GM19025 (cell line): Measurements from ENCODE around the gene RANGAP1.
"Not testable (repeated sequence)": the region's sequence is repeated elsewhere in the genome, so short reads cannot be mapped to it uniquely, and the experiment has no call there.

ENCODE experiments used
- ATAC-seq: cut with Tn5 transposase; IDR thresholded peaks from one replicate; pipeline ENCODE4 v1.9.1; 2021; ENCODE audit warnings: mild to moderate bottlenecking, low read depth, moderate library complexity; ENCODE audit not compliant: unreplicated experiment

Gene RANGAP1

DNA sequence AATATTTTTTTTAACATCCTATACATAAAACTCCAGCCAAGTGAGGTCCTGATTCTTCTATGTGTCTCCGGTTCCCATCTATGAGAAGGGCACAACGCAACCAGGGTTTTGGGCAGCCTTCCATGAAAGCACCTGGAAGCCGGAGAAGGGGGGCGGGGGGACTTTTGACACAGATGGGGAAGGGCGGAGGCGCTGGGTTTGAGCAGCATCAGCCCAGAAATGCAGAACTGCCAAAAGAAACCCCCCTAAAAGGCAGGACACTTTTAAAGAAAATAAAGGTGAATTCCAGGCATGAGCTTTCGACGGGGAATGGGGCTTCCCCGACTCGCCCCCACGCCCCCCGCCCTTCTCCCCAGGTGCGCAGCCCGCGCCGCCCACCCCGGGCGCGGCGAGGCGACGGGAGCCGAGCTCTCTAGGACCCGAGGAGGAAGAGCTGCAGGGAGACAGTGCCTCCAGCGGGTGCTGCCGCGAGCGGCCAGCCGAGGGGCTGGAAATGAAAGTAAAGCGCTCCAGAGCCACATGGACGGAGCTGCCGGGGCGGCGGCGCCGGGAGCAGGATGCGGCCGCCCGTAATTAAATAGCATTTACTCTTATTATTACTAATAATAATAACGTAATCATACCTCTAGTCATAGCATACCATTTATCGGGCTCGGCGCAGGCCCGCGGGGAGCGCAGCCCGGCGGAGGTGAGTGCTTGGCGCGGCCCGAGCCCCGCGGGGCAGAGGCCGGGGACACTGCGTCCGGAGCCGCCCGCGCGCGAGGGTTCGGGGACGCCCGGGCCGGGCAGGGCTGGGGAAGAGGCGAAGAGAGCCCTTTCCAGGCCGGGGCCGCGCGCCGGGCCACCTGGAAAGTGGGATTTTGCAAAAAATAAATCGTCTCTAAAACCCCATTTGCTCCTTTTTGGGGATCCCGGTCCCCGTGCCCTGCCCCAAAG, 15.4 kb upstream of the RANGAP1 start, which contains the start of gene ZC3H7B:
Gene ZC3H7B (plus strand): TSS at position 441 of the 936 bp plus-strand sequence. CDS start 19,136 bp downstream, outside the sequence.
- ATAC-seq = peak; percentile 91

DNA sequence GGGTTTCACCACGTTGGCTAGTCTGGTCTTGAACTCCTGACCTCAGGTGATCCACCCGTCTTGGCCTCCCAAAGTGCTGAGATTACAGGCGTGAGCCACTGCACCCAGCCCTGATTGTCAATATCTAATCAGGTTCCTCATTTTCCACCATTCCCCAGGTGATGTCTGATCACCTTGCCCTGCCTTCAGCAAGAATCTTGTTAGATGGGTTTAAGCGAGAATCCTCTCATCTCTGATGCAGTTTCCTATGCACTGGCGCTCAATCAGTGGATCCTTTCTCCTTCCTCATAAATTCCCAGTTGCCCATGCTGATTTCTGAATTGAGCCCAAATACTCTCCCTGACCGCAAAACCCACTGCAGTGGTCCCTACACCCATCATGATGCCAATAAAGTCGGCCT, 14.7 kb upstream of the RANGAP1 start:
- ATAC-seq = no peak

DNA sequence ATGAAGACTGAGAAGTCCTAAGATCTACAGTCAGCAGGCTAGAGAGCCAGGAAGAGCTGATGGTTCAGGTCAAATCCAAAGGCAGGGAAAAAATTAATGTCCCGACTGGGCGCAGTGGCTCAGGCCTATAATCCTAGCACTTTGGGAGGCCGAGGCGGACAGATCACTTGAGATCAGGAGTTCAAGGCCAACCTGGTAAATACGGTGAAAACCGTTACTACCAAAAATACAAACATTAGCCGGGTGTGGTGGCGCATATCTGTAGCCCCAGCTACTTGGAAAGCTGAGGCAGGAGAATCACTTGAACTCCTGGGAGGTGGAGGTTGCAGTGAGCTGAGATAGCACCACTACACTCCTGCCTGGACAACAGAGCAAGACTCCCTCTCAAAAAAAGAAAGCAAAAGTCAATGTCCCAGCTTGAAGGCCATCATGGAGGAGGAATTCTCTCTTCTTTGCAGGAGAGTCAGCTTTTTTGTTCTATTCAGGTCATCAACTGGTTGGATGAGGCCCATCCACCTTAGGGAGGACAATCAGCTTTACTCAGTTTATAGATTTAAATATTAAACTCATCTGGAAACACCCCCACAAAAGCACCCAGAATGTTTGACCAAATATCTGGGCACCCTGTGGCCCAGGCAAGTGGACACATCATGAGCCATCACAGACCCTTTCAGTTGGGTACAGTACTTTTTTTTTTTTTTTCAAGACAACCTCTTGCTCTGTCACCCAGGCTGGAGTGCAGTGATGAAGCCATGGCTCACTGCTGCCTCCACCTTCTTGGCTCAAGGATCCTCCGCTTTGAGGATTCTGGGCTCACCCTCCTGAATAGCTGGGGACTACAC, 11.1 kb upstream of the RANGAP1 start:
- no peak for ATAC-seq

DNA sequence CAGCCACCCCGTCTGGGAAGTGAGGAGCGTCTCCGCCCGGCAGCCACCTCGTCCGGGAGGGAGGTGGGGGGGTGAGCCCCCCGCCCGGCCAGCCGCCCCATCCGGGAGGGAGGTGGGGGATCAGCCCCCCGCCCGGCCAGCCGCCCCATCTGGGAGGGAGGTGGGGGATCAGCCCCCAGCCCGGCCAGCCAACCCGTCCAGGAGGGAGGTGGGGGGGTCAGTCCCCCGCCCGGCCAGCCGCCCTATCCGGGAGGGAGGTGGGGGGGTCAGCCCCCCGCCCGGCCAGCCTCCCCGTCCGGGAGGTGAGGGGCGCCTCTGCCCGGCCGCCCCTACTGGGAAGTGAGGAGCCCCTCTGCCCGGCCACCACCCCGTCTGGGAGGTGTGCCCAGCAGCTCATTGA, 8.8 kb upstream of the RANGAP1 start:
- ATAC-seq = not testable (repeated sequence)

DNA sequence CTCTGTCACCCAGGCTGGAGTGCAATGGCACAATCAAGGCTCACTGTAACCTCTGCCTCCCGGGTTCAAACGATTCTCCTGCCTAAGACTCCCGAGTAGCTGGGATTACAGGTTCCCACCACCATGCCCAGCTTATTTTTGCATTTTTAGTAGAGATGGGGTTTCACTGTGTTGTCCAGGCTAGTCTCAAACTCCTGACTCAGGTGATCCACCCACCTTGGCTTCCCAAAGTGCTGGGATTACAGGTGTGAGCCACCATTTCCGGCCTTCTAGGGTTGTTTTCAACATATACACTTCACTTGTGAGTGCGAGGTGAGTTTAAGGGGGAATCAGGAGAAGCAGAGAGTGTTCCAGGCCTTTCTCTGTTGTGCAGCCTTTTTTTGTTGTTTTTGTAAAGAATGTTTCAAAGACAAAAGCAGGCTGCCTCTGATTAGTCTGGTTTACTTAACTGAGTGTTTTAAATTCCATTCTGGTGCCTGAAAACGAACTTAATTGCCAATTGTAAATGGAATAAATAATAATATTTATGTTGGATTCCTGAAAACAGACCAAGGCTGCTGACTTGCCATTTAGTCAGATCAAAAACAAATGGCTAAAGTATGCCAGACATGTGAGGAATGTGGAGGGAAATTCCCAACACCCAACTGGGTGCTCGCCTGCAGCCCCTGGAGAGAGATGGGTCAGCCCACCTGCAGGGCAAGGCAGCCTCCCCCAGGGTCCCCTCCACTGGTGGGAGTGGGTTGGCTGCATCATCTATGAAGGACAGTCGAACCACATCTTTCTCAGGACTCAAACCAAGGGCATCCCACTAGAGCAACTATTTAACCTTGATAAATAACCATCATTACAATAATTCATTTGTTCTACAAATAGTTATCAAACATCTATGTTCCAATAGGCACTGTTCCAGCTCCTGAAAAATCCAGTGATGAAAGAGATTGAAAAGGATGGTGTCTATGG, 4.6 kb upstream of the RANGAP1 start:
- no peak for ATAC-seq

DNA sequence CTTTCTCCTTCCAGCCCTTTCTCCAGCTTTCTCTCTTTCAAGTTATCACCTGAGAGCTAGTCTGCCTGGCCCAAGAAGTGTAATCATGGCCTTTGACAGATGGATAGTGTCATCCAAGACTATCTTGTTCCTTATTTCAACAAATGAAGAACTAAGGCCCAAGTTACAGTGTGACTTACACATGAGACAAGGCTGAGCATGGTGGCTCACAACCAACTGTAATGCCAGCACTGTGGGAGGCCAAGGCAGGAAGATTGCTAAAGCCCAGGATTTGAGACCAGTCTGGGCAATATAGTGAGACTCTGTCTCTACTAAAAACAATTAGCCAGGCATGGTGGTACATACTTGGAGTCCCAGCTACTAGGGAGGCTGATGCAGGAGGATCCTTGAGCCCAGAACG, 3.7 kb upstream of the RANGAP1 start:
- ATAC-seq = no peak

DNA sequence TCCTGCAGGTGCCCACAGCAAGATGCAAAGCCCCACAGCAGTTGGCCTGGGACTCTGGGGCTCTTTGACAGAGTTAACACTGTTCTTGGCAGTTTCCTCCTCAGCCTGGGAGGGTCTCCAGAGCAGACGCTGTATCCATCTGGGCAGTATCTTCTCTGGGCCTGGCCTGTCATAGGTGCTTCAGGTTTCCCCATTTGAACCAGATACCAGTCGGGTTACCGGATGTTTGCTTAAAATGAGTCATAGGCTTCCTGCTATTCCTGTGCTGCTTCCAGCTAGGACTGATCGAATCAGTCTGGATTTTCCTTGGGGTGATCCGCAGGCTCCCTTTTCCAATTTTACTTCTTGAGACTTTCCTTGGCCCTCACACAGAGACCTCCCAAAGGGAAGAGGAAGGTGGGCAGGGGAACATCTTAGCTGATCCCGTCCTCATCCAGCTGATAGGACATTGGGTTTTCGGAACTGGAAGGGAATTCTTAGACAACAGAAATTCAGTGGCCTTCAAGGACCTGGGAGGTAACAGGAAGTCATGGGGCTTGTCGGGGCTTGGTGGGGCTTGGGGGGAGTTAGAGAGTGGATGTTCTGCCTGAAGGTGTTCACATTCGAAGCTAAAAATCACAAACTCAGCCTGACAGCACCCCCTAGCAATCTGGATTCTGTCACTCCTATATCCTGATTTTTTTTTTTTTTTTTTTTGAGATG, 2.4 kb upstream of the RANGAP1 start:
- ATAC-seq = no peak

DNA sequence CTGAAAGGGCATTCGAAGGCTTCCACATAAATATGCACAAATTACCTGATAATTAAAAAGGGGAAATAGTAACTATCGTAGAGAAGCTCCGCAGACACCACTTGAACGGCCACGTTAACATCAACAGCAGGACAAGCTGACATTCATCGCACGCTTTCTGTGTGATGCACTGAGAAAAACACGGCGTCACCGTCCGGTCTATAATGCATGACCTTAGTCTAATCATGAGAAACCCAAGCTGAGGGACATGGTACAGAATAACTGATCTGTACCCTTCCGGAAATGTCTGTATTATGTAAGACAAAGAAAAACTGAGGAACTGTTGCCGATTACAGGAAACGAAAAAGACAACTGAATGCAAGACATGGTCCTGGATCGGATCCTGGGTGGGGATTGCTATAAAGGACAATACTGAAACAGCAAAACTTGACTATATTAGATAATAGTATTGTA, 678 bp upstream of the RANGAP1 start:
- ATAC-seq = peak; percentile 4

DNA sequence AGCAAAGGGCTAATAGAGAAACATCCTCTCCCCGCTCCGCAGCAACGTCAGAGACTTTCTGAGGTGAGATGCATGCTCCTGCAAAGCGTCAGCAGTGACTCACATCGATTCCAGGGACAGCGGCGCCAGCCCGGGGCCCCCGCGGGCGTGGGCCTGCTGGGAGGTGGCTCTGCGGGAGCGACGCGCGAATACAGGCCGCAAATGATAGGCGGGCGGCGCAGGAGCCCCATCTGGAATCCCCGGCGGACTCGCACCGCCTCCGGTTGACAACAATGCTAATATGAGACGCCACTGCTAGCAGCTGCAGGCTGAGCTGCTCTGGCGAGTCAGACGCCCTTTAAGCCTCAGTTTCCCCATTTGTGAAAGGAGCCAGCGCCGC, 557 bp downstream of the RANGAP1 start:
- ATAC-seq = peak; percentile 6

DNA sequence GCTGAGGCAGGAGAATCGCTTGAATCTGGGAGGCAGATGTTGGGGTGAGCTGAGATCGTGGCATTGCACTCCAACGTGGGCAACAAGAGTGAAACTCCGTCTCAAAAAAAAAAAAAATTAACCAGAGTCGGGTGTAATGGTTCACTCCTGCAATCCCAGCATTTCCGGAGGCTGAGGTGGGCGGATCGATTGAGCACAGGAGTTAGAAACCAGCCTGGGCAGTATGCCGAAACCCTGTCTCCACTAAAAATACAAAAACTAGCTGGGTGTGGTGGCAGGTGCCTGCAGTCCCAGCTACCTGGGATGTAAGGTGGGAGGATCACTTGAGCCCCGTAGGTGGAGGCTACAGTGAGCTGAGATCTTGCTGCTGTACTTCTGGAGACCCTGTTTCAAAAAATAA, 1.5 kb downstream of the RANGAP1 start:
- no peak for ATAC-seq

DNA sequence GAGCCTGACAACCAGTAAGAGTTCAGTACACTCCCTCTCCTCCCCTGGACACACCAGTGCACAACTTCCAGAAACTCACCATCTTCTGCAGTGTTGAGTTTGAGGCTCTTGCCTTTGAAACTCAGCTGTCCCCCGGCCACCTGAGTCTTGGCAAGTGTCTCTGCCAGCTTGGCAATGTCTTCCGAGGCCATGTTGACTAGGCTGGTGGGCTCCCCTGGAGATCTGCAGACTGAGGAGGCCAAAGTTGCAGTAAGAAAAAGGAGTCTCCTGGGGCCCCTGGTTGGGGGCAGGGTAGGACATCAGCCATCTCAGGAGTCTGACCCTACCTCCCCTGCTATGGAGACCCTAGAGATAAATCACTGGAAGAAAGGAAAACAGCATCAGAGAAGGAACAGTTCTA, 5.1 kb downstream of the RANGAP1 start:
- ATAC-seq = no peak

DNA sequence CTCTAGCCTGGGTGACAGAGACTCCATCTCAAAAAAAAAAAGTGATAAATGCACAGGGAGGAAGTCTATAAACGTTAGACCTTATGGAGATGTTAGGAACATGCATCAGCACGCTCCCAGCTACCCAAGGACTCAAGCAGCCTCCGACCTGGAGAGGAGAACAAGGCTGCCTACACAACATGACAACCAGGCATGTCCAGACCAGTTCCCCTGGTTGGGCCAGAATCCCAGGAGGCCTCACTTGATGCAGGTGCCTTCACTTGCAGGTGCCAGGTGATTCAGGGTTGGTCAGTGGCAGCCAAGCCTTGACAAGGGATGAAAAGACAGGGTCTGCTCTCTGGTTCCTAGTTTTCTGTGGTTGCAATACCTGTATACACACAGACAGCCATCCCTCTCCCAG, 5.9 kb downstream of the RANGAP1 start:
- no peak for ATAC-seq

DNA sequence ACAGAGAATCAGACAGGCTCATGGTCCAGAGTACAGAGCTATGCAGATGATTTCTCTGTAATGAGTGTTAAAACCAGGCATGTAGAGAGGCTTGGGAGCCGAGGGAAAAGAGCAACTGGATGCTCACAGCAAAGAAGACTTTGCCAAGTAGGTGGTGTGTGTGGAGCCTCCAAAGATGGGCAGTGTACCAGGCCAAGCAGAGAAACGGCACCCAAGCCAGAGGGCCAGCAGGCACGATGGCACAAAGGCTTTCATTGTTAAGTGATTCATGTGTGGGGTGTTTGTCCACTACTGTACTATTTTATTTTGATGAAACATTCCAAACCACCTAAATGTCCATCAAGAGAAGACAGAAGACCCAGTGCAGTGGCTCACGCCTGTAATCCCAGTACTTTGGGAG, 11.1 kb downstream of the RANGAP1 start:
- no peak for ATAC-seq

DNA sequence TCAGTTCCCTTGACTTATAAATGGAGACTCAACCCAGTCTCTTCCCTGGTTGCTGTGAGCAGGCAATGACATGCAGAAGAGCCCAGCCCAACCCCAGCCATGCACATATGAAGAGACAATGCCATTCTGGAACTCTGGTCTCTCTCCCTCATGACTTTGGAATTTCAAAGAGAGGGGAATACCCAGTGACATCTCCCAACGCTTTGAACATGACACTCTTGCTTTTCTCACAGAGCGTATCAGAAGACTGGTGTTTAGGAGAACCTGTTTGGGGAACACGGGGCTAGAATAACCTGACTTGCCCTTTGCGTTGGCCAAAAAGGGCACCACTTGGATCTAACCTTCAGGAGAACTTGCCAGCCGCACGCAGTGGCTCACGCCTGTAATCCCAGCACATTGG, 12.9 kb downstream of the RANGAP1 start:
- ATAC-seq = no peak

DNA sequence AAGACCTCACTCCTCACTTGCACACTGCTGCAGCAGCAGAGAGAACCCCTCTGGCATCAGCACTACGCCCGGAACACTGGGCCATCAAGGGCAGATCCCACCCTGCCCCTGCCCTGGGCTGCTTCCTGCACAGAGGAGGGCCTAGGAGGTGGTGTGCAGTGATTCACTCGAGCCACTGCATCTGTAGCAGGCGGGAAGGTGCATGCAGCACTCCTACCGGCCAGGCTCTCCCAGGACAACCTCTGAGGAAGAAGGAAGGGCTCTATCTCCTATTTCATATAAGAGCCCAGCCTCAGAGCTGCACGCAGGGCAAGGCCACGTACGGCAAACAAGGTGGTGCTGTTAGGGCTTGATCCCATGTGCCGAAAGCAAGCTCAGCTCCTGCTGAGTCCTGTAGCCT, 14.2 kb downstream of the RANGAP1 start:
- no peak for ATAC-seq

DNA sequence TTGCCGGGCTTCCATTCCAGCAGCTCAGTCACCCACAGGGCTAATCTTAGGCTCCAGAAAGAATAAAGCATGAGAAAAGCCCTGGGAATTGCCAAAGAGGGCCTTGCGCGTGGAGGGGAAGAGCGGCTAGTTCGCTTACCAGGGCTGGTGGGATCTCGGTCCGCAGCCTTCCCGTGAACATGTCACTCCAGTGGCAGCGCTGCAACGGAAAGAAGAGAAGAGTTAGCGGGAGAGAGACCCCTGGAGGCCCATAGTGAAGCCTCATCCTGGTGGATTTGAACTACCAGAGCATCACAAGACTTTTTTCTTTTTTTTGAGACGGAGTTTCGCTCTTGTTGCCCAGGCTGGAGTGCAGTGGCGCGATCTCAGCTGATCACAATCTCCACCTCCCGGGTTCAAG, 18.0 kb downstream of the RANGAP1 start:
- ATAC-seq = no peak

DNA sequence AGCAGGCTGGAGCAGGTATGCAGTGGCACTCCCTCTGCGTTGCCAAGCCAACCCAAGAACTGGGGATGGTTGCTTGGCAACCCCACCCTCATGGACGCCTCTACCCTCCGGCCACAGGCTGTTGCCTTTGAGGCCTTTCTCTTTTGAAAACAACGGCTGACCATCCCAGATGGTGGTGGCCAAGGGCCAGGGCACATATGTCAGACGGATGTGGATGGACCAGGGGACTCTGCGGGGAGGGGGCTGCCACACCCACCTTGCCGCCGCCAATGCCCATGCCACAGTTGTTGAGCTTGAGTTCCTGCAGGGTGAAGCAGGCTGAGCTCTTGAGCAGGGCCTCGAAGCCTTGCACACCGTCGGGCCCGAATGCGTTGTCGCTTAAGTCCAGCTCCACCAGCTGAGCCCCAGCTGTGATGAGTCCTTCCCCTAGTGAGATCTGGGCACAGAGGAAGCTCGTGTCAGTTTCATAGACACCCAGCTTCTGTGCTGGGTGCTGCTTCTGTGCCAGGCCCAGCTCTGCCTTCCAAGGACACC, 21.5 kb downstream of the RANGAP1 start:
- no peak for ATAC-seq

DNA sequence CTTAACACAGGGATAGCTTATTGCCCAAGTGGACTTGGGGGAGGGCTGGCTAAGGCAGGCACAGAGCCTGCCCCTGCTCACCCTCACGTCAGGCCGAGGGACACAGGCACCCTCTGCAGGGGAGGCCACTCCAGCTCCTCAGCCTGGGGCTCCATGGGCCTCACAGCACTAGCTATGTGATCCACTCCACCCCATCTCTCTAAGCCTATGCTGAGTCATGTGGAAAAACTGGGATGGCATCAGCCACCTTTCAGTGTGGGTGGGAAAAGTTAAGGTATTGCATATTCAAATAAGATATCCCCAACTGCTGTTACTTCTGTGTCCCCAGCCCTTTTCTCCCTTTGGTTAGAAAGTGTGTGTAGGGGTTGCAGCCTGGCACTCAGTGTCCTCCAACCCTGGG, 22.3 kb downstream of the RANGAP1 start:
- no peak for ATAC-seq

DNA sequence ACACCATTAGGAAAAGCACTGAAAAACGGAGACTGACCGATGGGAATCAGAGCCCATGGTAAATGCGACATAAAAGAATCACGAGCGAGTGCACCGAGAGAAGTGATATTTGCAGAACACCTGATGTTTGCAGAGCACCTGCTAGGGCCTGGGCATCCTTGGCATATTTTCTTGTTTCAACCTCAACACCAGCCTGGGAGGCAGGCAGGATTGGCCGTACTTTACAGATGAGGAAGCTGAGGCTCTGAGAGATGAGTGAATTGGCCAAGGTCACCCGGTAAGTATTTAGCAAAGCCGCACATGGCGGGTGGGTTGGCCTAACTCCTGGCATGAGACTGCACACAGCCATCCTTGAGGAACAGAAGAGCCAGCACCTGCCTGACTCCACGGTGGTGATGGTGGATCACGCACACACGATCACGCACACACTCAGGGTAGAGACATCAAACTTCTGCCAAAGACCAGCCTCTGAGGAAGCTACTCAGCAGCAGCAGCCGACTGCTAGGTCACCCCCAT, 23.7 kb downstream of the RANGAP1 start:
- no peak for ATAC-seq
